22Rv1 (cell line): ENCODE measurements around the gene PARP6.

Source experiments
- ZFX ChIP-seq: fragments of 450-650 bp; IDR thresholded peaks from 2 replicates; pipeline ENCODE4 v1.6.1; 2017; ENCODE audit warnings: antibody characterized with exemption, borderline replicate concordance
- TF ChIP-seq, protein P1 (sequence below): fragments of 450-650 bp; IDR thresholded peaks from 2 replicates; pipeline ENCODE4 v1.5.1; 2017; ENCODE audit warnings: mild to moderate bottlenecking

DNA sequence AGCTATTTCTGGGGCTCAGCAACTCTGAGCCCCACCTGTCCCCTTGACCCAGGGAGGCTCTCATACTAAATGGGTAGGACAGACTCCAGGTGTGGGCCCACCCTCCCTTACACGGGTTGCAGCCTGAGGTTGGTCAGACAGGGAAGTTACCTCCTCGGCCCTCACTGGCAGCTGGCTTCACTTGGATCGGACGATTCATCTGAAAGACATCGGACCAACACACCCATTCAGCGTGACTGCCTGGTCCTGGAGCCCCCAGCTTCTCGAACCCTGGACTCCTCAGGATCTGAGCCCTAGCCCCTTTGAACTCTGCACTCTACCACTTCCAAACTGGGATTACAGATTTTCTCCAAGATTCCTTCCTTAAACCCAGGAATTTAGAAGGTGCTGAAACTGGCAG is 32.2 kb upstream of the PARP6 start:
- TF ChIP-seq, protein P1, sequence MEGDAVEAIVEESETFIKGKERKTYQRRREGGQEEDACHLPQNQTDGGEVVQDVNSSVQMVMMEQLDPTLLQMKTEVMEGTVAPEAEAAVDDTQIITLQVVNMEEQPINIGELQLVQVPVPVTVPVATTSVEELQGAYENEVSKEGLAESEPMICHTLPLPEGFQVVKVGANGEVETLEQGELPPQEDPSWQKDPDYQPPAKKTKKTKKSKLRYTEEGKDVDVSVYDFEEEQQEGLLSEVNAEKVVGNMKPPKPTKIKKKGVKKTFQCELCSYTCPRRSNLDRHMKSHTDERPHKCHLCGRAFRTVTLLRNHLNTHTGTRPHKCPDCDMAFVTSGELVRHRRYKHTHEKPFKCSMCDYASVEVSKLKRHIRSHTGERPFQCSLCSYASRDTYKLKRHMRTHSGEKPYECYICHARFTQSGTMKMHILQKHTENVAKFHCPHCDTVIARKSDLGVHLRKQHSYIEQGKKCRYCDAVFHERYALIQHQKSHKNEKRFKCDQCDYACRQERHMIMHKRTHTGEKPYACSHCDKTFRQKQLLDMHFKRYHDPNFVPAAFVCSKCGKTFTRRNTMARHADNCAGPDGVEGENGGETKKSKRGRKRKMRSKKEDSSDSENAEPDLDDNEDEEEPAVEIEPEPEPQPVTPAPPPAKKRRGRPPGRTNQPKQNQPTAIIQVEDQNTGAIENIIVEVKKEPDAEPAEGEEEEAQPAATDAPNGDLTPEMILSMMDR: no peak
- no peak for TF ChIP-seq ZFX
